NCI-H2171 treated with DMSO at 0.1 percent for 48 hours (cell line): ENCODE data around the gene CAMSAP1.

Experiments
- DNase-seq: peaks from one replicate; lab custom pipeline; 2025; lab: John Stamatoyannopoulos, UW

Gene CAMSAP1

GRCh38 chr9:135759676-135760300 lies 147.6 kb downstream of the CAMSAP1 start:
- DNase-seq: no peak

- no peak for DNase-seq
These were observed 148.5 kb downstream of the CAMSAP1 start for GRCh38 chr9:135758870-135759269.
